ENCODE results near the gene ATOH8.

Gene ATOH8

GRCh38 chr2:85787282-85787980 lies 33.6 kb downstream of the ATOH8 start:
- Histone ChIP-seq H3K36me3 (ENCODE audit: insufficient read depth, low read depth, low read length) (no peaks in the 10 kb centered on the region), H3K9me3 (ENCODE audit: insufficient read depth, low read depth, low read length) (no peaks in the 10 kb centered on the region), H3K9ac (ENCODE audit: low read depth, low read length) (no peak overlapping the region), H3K4me1 (ENCODE audit: insufficient read depth, low read length) (no peaks in the 10 kb centered on the region), H3K27me3 (ENCODE audit: insufficient read depth, low read length) (no peaks in the 10 kb centered on the region), H3K27ac (ENCODE audit: low read length) (no peak overlapping the region), H3K4me3 (ENCODE audit: low read length) (no peak overlapping the region)

- H3K36me3 ChIP-seq (ENCODE audit: insufficient read depth, low read depth, low read length): no peaks in the 10 kb centered on the region
- H3K9ac ChIP-seq (ENCODE audit: low read depth, low read length): no peak overlapping the region
- H3K9me3 ChIP-seq (ENCODE audit: insufficient read depth, low read depth, low read length): no peaks in the 10 kb centered on the region
- no peak overlapping the region for H3K27ac ChIP-seq (ENCODE audit: low read length)
- no peaks in the 10 kb centered on the region for H3K4me1 ChIP-seq (ENCODE audit: insufficient read depth, low read length)
- no peak overlapping the region for H3K4me3 ChIP-seq (ENCODE audit: low read length)
- H3K27me3 ChIP-seq (ENCODE audit: insufficient read depth, low read length): no peaks in the 10 kb centered on the region
Observed at GRCh38 chr2:85787981-85788340, 34.2 kb downstream of the ATOH8 start.

GRCh38 chr2:85788603-85789002 lies 34.8 kb downstream of the ATOH8 start:
- H3K9me3 ChIP-seq (ENCODE audit: insufficient read depth, low read depth, low read length): no peaks in the 10 kb centered on the region
- no peak overlapping the region for H3K4me3 ChIP-seq (ENCODE audit: low read length)
- no peak overlapping the region for H3K27ac ChIP-seq (ENCODE audit: low read length)
- H3K27me3 ChIP-seq (ENCODE audit: insufficient read depth, low read length): no peaks in the 10 kb centered on the region
- no peaks in the 10 kb centered on the region for H3K4me1 ChIP-seq (ENCODE audit: insufficient read depth, low read length)
- H3K9ac ChIP-seq (ENCODE audit: low read depth, low read length): no peak overlapping the region
- H3K36me3 ChIP-seq (ENCODE audit: insufficient read depth, low read depth, low read length): no peaks in the 10 kb centered on the region

- Histone ChIP-seq H3K9ac (ENCODE audit: low read depth, low read length) (no peak overlapping the region), H3K27me3 (ENCODE audit: insufficient read depth, low read length) (no peaks in the 10 kb centered on the region), H3K9me3 (ENCODE audit: insufficient read depth, low read depth, low read length) (no peaks in the 10 kb centered on the region), H3K36me3 (ENCODE audit: insufficient read depth, low read depth, low read length) (no peaks in the 10 kb centered on the region), H3K27ac (ENCODE audit: low read length) (no peak overlapping the region), H3K4me1 (ENCODE audit: insufficient read depth, low read length) (no peaks in the 10 kb centered on the region), H3K4me3 (ENCODE audit: low read length) (no peak overlapping the region)
Observed at GRCh38 chr2:85789271-85789670, 35.5 kb downstream of the ATOH8 start.

DNA sequence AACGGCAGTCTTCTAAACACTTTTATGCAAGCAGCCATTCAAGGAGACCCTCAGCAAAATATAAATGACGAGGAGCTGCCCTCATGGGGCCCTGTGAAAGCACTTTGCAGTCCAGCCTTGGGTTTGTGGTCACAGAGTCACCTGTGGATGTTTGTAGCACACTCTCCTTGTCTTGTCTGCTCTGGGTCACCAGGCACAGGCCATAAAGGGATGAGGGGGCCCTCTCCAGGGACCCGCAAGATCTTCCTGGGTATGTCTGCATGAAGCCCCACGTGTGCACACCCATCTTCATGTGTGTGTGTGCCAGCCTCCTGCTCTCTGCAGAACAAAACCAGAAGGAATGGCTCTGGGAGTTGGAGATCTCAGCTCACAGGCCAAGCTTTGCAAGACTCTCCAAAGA lies 36.2 kb downstream of the ATOH8 start:
- Histone ChIP-seq H3K4me1 (ENCODE audit: insufficient read depth, low read length) (no peaks in the 10 kb centered on the region), H3K9ac (ENCODE audit: low read depth, low read length) (no peak overlapping the region), H3K27me3 (ENCODE audit: insufficient read depth, low read length) (no peaks in the 10 kb centered on the region), H3K27ac (ENCODE audit: low read length) (no peak overlapping the region), H3K4me3 (ENCODE audit: low read length) (no peak overlapping the region), H3K9me3 (ENCODE audit: insufficient read depth, low read depth, low read length) (no peaks in the 10 kb centered on the region), H3K36me3 (ENCODE audit: insufficient read depth, low read depth, low read length) (no peaks in the 10 kb centered on the region)

GRCh38 chr2:85790499-85791188 lies 36.9 kb downstream of the ATOH8 start:
- Histone ChIP-seq H3K4me3 (ENCODE audit: low read length) (no peak overlapping the region), H3K9ac (ENCODE audit: low read depth, low read length) (no peak overlapping the region), H3K27me3 (ENCODE audit: insufficient read depth, low read length) (no peaks in the 10 kb centered on the region), H3K4me1 (ENCODE audit: insufficient read depth, low read length) (no peaks in the 10 kb centered on the region), H3K27ac (ENCODE audit: low read length) (no peak overlapping the region), H3K36me3 (ENCODE audit: insufficient read depth, low read depth, low read length) (no peaks in the 10 kb centered on the region), H3K9me3 (ENCODE audit: insufficient read depth, low read depth, low read length) (no peaks in the 10 kb centered on the region)

GRCh38 chr2:85791704-85792565 lies 38.1 kb downstream of the ATOH8 start:
- H3K27ac ChIP-seq (ENCODE audit: low read length): no peak overlapping the region
- H3K9me3 ChIP-seq (ENCODE audit: insufficient read depth, low read depth, low read length): no peaks in the 10 kb centered on the region
- H3K27me3 ChIP-seq (ENCODE audit: insufficient read depth, low read length): no peaks in the 10 kb centered on the region
- no peaks in the 10 kb centered on the region for H3K4me1 ChIP-seq (ENCODE audit: insufficient read depth, low read length)
- no peaks in the 10 kb centered on the region for H3K36me3 ChIP-seq (ENCODE audit: insufficient read depth, low read depth, low read length)
- no peak overlapping the region for H3K9ac ChIP-seq (ENCODE audit: low read depth, low read length)
- H3K4me3 ChIP-seq (ENCODE audit: low read length): no peak overlapping the region

- no peaks in the 10 kb centered on the region for H3K27me3 ChIP-seq (ENCODE audit: insufficient read depth, low read length)
- H3K36me3 ChIP-seq (ENCODE audit: insufficient read depth, low read depth, low read length): no peaks in the 10 kb centered on the region
- H3K27ac ChIP-seq (ENCODE audit: low read length): no peak overlapping the region
- no peaks in the 10 kb centered on the region for H3K4me1 ChIP-seq (ENCODE audit: insufficient read depth, low read length)
- no peak overlapping the region for H3K4me3 ChIP-seq (ENCODE audit: low read length)
- H3K9ac ChIP-seq (ENCODE audit: low read depth, low read length): no peak overlapping the region
- H3K9me3 ChIP-seq (ENCODE audit: insufficient read depth, low read depth, low read length): no peaks in the 10 kb centered on the region
Observed at GRCh38 chr2:85792783-85793441, 39.1 kb downstream of the ATOH8 start.

GRCh38 chr2:85793584-85793983 lies 39.8 kb downstream of the ATOH8 start:
- no peak overlapping the region for H3K27ac ChIP-seq (ENCODE audit: low read length)
- no peaks in the 10 kb centered on the region for H3K9me3 ChIP-seq (ENCODE audit: insufficient read depth, low read depth, low read length)
- H3K36me3 ChIP-seq (ENCODE audit: insufficient read depth, low read depth, low read length): no peaks in the 10 kb centered on the region
- no peaks in the 10 kb centered on the region for H3K27me3 ChIP-seq (ENCODE audit: insufficient read depth, low read length)
- no peak overlapping the region for H3K9ac ChIP-seq (ENCODE audit: low read depth, low read length)
- no peak overlapping the region for H3K4me3 ChIP-seq (ENCODE audit: low read length)
- H3K4me1 ChIP-seq (ENCODE audit: insufficient read depth, low read length): no peaks in the 10 kb centered on the region

DNA sequence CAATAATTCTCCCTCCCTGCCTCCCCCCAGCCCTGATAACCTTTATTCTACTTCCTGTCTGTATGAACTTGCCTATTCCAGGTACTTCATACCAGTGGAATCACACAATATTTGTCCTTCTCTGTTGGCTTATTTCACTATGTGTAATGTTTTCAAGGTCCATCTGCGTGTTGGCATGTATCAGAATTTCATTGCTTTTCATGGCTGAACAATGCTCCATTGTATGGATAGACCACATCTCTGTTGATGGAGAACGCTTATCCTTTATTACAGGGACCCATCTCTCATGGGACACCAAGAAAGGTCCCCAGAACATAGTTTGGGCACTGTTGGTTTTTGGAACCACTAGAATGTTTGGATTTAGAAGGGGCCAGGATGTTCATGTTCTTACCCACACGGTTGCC lies 40.2 kb downstream of the ATOH8 start:
- Histone ChIP-seq H3K27ac (ENCODE audit: low read length) (no peak overlapping the region), H3K4me1 (ENCODE audit: insufficient read depth, low read length) (no peaks in the 10 kb centered on the region), H3K27me3 (ENCODE audit: insufficient read depth, low read length) (no peaks in the 10 kb centered on the region)

GRCh38 chr2:85794491-85795121 lies 40.8 kb downstream of the ATOH8 start:
- Histone ChIP-seq H3K27me3 (ENCODE audit: insufficient read depth, low read length) (no peaks in the 10 kb centered on the region), H3K9me3 (ENCODE audit: insufficient read depth, low read depth, low read length) (no peaks in the 10 kb centered on the region), H3K36me3 (ENCODE audit: insufficient read depth, low read depth, low read length) (no peaks in the 10 kb centered on the region), H3K9ac (ENCODE audit: low read depth, low read length) (no peak overlapping the region), H3K4me1 (ENCODE audit: insufficient read depth, low read length) (no peaks in the 10 kb centered on the region), H3K27ac (ENCODE audit: low read length) (no peak overlapping the region), H3K4me3 (ENCODE audit: low read length) (no peak overlapping the region)

More for the DNA sequence above, 40.2 kb downstream of the ATOH8 start:
- Histone ChIP-seq H3K9ac (ENCODE audit: low read depth, low read length) (no peak overlapping the region), H3K4me3 (ENCODE audit: low read length) (no peak overlapping the region), H3K36me3 (ENCODE audit: insufficient read depth, low read depth, low read length) (no peaks in the 10 kb centered on the region), H3K9me3 (ENCODE audit: insufficient read depth, low read depth, low read length) (no peaks in the 10 kb centered on the region)
